NCI-H510A (cell line): Measurements from ENCODE around the gene ANKRD9.
"Not testable (repeated sequence)": the region's sequence is repeated elsewhere in the genome, so short reads cannot be mapped to it uniquely, and the experiment has no call there.

Experiments
- DNase-seq: peaks from one replicate; lab custom pipeline; 2025; lab: John Stamatoyannopoulos, UW

ANKRD9 gene

GRCh38 chr14:102538602-102539543, 29.3 kb upstream of the ANKRD9 start:
- DNase-seq = no peak

GRCh38 chr14:102537981-102538601, 28.5 kb upstream of the ANKRD9 start:
- DNase-seq = no peak

DNA sequence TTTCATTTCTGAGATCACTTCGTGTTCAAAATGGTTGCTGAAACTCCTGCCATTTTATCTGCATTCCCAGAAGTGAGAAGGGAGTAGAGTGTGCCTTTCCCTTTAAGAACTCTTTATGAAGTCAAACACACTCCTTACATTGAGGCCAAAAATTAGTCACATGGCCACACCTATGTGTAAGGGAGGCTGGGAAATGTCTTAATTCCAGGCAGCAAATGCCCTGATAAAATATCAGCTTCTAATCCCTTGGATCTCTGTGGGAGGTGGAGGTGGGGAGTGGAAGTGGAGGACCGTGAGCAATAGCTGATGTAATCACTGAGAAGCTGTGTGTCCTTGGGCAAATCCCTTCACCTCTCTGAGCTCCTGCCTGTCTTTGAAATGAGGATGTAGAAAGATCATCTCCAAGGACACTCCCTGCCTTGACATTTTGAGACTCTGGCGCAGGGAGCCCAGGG, 22.7 kb upstream of the ANKRD9 start:
- DNase-seq = no peak

- peak; percentile 35 for DNase-seq
Observed at GRCh38 chr14:102530828-102531478, 21.4 kb upstream of the ANKRD9 start.

DNA sequence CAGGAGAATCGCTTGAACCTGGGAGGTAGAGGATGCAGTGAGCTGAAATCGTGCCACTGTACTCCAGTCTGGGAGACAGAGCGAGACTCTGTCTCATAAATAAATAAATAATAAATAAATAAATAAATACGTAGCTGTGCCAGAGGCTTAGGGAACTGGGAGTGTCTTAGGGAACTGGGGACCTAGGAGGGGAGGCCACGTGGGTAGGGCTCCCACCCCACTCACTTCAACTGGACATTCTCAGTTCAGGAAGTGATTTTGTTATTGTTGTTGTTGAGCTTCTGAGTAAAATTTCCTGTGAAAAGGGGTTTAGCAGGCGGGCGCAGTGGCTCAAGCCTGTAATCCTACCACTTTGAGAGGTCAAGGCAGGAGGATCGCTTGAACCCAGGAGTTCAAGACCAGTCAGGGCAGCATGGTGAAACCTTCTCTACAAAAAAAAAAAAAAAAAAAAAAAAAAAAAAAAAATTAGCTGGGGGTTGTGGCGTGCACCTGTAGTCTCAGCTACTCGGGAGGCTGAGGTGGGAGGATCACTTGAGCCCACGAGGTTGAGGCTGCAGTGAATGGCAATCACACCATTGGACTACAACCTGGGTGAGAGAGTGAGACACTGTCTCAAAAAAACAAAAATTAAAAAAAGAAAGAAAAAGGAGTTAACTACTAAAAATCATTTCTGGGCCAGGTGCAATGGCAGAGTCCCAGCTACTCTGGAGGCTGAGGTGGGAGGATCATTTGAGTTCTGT, 19.0 kb upstream of the ANKRD9 start:
- no peak for DNase-seq

GRCh38 chr14:102525929-102526497, 16.4 kb upstream of the ANKRD9 start:
- no peak for DNase-seq

GRCh38 chr14:102525219-102525928, 15.8 kb upstream of the ANKRD9 start:
- no peak for DNase-seq

GRCh38 chr14:102524451-102525218, 15.1 kb upstream of the ANKRD9 start:
- peak; percentile 93 for DNase-seq

DNA sequence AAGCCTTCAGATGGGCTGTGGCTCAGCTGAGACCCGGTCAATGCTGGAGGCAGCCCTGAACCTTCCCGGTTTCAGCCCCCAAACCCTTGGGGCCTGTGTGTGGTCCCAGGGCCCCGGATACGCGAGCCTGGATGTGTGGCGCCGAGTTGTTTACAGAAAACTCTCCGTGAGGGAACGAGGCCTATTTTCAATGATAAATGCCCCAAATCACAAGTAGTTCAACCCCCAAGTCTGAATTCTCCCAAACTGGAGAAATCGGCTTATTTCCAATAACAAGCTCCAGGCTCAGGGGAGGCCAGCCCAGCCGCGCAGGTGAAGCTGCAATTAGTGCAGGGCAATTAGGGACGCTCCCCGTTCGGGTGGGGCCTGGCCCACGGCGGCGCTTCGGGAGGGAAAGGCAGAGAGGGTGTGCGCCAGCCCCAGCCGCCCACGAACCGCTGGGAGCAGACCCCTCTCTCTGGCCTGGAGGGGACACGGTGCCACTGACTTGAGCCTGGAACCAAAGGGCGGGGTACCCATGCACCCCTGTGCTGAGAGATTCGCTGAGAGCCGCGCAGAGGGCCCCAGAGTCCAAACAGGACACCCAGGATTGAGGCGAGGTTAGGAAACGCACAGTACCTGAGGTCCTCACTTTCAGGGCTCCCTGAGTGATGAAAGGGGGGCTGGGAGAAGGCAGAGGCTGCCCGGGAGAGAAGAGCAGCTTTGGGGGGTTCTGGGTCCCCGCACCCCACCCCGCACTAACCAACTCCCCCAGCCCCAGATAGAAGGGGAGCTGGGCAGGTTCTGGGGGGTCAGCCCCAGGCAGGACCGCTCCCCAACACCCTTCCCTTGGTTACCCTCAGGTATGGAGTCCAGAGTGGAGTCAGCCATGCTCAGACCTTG, 14.2 kb upstream of the ANKRD9 start:
- DNase-seq = no peak

GRCh38 chr14:102523200-102523568, 13.6 kb upstream of the ANKRD9 start:
- DNase-seq = no peak

DNA sequence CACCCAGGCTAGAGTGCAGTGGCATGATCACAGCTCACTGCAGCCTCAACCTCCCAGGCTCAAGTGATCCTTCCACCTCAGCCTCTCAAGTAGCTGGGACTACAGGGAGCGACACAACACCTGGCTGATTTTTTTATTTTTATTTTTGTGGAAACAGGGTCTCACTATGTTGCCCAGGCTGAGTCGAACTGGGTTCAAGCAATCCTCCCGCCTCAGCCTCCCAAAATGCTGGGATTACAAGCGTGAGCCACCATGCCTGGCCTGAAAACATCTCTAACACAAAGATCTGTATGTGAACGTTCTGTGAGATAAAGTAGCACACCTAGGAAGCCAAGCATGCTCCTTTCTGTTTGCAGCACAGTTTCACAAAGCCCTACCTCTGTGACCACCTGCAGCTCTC, 10.1 kb upstream of the ANKRD9 start:
- not testable (repeated sequence) for DNase-seq

DNA sequence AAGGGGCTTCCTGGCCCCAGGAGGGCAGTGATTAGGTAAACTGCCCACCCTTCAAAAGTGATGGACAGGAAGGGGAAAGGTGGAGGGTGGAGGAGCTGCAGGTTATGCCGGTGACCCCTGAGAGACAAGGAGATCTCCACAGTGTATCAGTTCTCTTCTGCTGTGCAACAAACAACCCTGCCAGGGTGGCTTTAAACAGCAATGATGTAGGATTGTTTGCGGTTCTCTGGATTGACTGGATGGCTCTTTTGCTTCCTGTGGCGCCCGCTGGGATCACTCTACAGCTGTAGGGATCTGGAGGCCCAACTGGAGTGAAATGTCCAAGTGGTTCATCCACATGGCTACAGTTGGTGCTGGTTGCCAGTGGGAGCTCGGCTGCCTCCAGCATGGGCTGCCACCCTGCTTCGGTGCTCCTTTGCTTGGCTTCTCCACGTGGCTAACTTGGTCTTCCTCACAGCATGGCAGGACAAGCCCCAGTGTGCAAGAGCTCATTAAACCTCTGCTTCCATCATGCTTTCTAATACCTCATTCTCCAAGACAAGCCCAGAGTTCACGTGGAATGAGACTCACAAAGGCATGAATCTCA, 8.6 kb upstream of the ANKRD9 start:
- no peak for DNase-seq

- DNase-seq = no peak
Observed at GRCh38 chr14:102517392-102518062, 8.0 kb upstream of the ANKRD9 start.

DNA sequence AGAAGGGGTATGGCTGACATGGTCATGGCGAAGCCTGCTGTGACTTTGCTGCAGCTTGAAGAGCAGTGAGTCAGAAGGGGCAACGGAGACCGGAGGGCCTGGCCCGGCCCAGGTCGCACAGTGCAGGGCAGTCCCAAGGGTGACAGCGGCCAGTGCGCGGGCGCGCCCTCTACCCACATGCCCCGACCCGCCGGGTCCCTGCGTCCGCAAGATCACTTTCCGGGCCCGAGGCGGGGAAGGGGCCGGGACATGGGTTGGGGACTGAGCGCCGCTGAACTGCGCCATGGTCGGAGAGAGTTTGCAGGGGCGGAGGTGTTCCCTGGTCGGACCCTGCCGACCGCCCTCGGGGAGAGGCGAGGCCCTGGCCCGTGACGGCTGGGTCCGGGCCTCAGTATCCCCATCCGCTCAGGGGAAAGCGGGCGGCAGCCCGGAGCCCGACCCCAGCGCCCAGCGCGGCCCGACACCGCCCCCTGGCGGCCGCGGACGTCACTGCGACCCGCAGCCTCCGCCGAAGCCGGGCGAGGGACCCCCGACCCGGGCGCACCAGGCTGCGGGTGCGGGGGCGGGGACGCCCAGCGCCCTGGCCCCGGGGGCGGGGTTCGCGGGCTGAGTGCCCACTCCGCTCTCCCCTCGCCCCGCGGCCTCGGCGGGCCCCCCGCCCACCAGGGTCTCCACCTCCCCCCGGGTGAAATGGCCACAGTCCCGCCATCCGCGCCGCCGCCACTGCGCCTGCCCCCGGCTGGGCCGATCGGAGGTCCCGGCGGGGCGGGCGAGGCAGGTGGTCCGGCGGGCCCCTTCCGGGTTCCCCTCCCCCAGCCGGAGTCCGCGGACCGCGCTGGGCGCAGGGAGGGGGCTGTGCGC, 7.2 kb upstream of the ANKRD9 start:
- DNase-seq = no peak

DNA sequence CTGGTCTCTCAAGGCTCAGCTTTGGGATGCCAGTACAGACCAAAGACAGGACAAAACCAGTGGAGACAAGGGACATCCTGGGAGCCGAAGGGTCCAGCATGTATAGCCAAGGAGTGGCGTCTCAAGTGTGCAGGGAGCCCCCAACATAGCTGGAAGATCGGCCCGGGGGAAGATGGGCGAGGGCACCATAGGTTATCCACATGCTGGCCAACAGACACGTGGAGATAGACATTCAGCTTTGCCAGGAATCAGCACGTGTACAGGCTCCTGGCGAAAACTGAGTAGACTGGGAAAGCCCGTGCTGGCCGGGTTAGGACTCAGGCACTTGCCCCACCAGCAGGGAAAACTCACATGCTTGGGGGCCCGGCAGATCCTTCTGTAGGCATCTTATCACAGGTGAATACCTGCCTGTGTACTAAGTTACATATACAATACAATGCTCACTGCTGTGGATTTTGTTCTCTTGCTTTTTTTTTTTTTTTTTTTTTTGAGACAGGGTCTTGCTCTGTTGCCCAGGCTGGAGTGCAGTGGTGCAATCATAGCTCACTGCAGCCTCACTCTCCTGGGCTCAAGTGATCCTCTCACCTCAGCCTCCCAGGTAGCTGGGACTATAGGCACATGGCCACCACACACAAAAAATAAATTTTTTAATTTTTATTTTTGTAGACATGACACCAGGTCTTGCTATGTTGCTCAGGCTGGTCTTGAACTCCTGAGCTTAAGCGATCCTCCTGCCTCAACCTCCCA, 5.6 kb upstream of the ANKRD9 start:
- no peak for DNase-seq

- no peak for DNase-seq
Observed at GRCh38 chr14:102513899-102514772, 4.6 kb upstream of the ANKRD9 start.
